ENCODE measurements around the gene PRR5L. TPM values are rescaled to one million over a fixed set of nuclear protein-coding genes. Genes with fewer than 3 reads are reported as not detected.

PRR5L gene
- total and polyA plus RNA-seq, 9 of the 15 experiments (the other 6 are each of a cell fraction or from before 2014, with no cell fraction given) = 0.11 to 0.60 (median 0.36) TPM; not detected in 2

GRCh38 chr11:36371181-36371580 lies 75.1 kb downstream of the PRR5L start:
- Histone ChIP-seq H3K4me2 (ENCODE audit: insufficient read depth, low read length) (no peak overlapping the region), H3K27me3 (ENCODE audit: control insufficient read depth in 2 of 2, insufficient read depth in 2 of 2, low read length in 2 of 2) (peaks cover 14 to 16% of the 10 kb centered on the region in 2 experiments), H3K9ac (ENCODE audit: insufficient read depth in 1 of 2, low read depth in 2 of 2, low read length in 2 of 2) (no peak overlapping the region), H4K20me1 (replicated peaks; ENCODE audit: control insufficient read depth, insufficient read depth, low read length) (no peaks in the 10 kb centered on the region), H3K4me1 (replicated peaks in 1 of 2; ENCODE audit: control insufficient read depth in 2 of 2, insufficient read depth in 2 of 2, low read length in 2 of 2) (peaks cover 0 to under 1% of the 10 kb centered on the region in 2 experiments; a peak in 2 of 5 replicates), H3K9me3 (replicated peaks; ENCODE audit: control insufficient read depth, insufficient read depth, low read depth, low read length) (no peaks in the 10 kb centered on the region), H3K36me3 (ENCODE audit: control insufficient read depth, insufficient read depth, low read length) (no peaks in the 10 kb centered on the region), H3K9me1 (ENCODE audit: control insufficient read depth, insufficient read depth, low read length) (no peaks in the 10 kb centered on the region), H3K27ac (ENCODE audit: extremely low read depth, low read depth, low read length) (no peak overlapping the region), H3K79me2 (ENCODE audit: control insufficient read depth, insufficient read depth, low read length) (no peaks in the 10 kb centered on the region), H3K4me3 (no peak overlapping the region), H2AFZ (ENCODE audit: low read depth, low read length) (no peak overlapping the region)
- in situ Hi-C loops (cut with MboI) (no loop called here), intact Hi-C loops (cut with micrococcal nuclease) (no loop called here)
- 0% methylated on average over 2 of the region's 2 CpGs for WGBS (ENCODE audit: insufficient coverage, low coverage, missing lambda C conversion rate)
- POLR2A ChIA-PET = no interaction called here
- CTCF ChIA-PET (ENCODE audit: low intra/inter-chr PET ratio) = no interaction called here
- BruUV-seq (replicated peaks) = no TSS peak
- no peak for DNase-seq (ENCODE audit: extremely low read depth in 1 of 4, low spot score in 3 of 4)
- no peak for ATAC-seq
- TF ChIP-seq CBX5 (IDR thresholded peaks at IDR 0.05; ENCODE audit: borderline replicate concordance, low read depth) (no peak), ATF6 (CRISPR knock-in tag; IDR thresholded peaks at IDR 0.05) (no peak), POLR2AphosphoS5 (IDR thresholded peaks at IDR 0.05; ENCODE audit: control insufficient read depth, insufficient read depth, low read depth, low read length) (no peak), EP300 (IDR thresholded peaks at IDR 0.05; ENCODE audit: low read length) (no peak), VEZF1 (CRISPR knock-in tag; IDR thresholded peaks at IDR 0.05) (no peak), HDAC3 (IDR thresholded peaks at IDR 0.05; ENCODE audit: borderline replicate concordance, partially characterized antibody) (no peak), ARID1B (IDR thresholded peaks at IDR 0.05) (no peak), STAT5A (IDR thresholded peaks at IDR 0.05; ENCODE audit: borderline replicate concordance, low read length) (no peak), ATF1 (CRISPR knock-in tag; IDR thresholded peaks at IDR 0.05) (no peak), ATF1 (tag; IDR thresholded peaks at IDR 0.05) (no peak), MTA1 (IDR thresholded peaks at IDR 0.05; ENCODE audit: borderline replicate concordance) (no peak), NBN (IDR thresholded peaks at IDR 0.05; ENCODE audit: low read depth) (no peak), SAFB2 (IDR thresholded peaks at IDR 0.05; ENCODE audit: borderline replicate concordance, low read depth, low read length, severe bottlenecking) (no peak), PHF8 (IDR thresholded peaks at IDR 0.05; ENCODE audit: borderline replicate concordance, low read length) (no peak), GABPA (tag; conservative IDR thresholded peaks at IDR 0.05; ENCODE audit: low read depth) (no peak), HMBOX1 (IDR thresholded peaks at IDR 0.05) (no peak)
- no peak for FAIRE-seq

Data from K562 (cell line).